HG02981 (cell line): ENCODE results near the gene GATAD1.
"Not testable (repeated sequence)": the region's sequence is repeated elsewhere in the genome, so short reads cannot be mapped to it uniquely, and the experiment has no call there.

Experiments used
- ATAC-seq: cut with Tn5 transposase; IDR thresholded peaks from one replicate; pipeline ENCODE4 v1.9.1; 2021; ENCODE audit warnings: mild to moderate bottlenecking, moderate library complexity; ENCODE audit not compliant: unreplicated experiment

GATAD1 gene

DNA sequence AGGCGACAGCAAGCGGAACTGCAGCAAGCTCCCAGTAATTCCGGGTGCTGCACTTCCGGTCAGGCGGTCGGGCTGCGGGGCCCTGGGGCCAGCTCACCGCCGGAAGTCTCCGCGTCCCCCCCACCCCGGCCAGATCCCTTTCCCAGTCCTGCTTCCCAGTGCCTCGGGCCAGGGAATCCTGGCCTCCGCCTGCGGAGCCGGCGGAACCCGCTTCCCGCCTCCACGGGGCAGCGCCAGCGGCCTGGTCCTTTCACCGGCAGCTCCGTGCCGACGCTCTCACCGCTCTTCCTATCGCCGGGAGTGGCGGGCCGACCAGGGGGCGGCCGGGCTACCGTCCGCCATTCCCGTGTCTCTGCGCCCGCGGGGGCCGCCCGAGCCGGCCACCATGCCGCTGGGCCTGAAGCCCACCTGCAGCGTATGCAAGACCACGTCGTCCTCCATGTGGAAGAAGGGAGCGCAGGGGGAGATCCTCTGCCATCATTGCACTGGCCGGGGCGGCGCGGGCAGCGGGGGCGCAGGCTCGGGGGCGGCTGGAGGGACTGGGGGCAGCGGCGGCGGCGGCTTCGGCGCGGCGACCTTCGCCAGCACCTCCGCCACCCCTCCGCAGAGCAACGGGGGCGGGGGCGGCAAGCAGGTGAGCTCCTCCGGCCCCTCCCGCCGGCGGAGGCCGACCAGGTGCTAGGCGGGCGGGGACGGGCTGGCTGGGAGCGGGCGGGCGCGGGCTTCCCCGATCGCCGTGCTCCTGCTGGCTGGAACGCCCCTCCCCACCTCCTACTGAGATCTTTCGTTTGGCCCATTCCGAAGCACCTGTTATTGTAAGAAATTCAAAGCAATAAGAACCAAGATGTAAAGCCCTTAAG, at the start of gene GATAD1:
TSS of gene GATAD1 (plus strand) at position 138 of the 860 bp plus-strand sequence. CDS start at position 386, 248 bp downstream.
- peak; percentile 88 for ATAC-seq

GRCh38 chr7:92397542-92397941, 49.7 kb upstream of the GATAD1 start:
- no peak for ATAC-seq

DNA sequence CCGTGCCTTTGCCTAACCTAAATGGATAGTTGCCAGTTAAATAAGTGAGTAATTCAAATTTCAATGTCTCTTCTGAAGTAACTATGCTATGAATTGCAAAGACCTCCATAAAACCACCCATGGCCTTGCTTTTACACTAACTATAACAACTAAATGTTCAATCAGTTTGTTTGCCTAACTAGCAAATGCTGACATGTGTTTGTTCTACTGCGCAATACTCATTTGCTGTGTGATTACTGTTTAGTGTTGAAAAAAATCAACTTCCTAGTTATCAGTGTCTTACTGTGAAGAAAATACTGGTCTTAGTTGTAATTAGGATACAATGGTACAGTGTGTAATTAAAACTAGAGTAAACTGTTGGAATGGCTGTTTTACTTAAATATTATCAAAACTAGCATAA, 47.3 kb upstream of the GATAD1 start:
- ATAC-seq = no peak

DNA sequence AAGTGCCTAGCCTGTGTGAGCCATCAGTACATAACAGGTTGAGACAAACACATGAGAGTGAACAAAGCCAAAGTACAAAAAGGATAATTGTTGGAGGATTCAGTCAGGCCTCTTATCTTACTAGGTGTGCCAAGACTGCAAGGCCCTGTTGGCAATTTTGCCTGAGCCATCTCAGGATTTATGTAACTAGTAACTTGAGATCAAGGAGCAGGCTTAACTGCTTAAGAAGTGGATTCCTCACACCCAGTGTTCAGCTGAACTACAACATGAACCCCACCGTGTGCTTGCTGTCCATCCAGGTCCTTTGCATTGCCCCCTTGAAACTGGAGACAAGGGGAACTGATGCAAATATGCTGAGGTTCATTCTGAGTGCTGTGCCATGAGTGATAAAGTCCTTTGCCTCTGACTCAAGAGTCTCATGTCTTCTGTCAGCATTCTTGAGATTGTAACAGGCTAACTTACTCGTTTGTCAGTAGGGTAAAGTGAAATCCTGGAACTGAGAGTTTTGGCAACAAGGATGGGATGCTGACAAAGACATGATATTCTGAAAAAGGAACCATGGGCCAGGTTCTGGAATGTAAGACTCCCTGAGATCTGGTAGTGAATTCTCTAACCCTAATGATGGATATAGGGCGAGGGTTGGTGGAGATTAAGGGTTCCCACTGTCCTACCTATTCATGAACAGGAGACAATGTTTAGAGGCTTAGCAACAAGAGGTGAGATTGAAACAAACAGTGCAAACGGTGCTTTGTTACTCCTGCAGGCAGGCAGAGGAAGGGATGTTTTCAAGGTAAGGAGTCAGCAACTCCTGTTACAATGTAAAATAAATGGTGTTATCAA, 44.1 kb upstream of the GATAD1 start:
- ATAC-seq = no peak

DNA sequence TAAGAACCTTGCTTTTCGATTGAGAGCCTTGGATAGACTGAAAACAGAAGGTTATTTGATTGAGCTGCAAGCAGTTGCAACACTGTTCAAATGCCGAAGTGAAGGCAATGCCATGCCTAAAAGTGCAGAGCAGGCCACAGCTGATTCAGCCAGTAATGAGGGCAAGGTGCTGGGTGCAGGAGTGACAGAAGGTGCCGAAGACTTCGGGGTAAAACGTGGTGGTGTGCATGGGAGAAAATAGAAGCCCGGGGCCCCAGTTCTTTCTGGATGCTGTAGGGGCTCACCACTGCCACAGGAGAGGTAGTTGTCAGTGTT, 43.6 kb upstream of the GATAD1 start:
- ATAC-seq = no peak

- ATAC-seq = no peak
Observed at GRCh38 chr7:92404170-92404614, 43.1 kb upstream of the GATAD1 start.

DNA sequence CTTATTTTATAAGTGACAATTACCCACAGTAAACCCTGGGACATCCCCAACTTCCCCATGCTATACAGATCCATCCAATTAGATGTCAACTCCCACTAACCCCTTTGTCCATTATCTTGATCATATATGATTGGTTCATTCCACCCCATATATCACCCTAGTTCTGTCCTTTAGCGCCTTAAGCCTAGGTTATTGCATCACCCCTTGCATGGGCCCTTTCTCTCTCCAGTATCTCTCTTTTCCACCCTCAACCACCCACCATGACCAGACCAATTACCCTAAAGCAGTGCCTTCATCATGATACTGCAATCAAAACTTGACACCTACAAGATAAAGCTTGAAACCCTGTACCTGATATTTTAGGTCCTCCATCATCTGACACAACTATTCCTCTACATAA, 37.9 kb upstream of the GATAD1 start:
- no peak for ATAC-seq

- not testable (repeated sequence) for ATAC-seq
Observed at GRCh38 chr7:92410162-92410561, 37.1 kb upstream of the GATAD1 start.

- ATAC-seq = no peak
Observed at GRCh38 chr7:92412745-92413144, 34.5 kb upstream of the GATAD1 start.

DNA sequence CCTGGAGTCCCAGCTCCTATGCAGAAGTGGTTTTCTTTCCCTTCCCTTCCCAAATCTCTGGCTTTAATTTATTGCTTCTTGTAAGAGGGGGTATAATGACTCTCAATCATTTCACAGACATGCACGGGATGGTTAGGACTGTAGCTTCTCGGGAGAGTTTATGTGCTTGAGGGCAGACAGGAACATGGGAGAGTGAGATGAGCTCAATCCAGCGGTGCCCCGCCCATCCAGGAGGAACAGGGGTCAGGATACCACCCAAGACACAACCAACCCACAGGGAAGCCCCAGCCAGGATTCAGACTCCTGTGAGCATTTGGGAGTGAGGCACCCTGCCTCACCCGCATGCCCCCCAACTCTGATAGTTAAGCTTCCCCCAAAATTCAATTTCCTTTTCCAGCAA, 33.7 kb upstream of the GATAD1 start:
- no peak for ATAC-seq

DNA sequence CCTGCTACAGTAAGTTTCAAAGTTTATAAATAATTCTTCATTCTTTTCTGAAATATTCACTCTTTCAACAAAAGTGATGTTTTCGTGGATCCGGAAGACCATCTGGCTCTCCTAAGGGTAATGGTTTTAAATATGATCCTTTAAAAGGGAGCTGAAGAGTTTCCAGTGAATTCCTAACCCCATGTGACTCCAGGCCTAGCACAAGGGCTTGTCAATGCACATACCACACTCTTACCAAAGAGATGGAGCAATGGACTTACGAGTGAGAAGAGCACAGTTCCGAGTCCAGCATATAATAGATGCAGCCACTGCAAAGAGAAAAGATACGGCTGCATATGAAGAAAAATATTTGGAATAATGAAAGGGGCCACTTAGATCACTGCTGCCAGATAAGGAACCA, 32.1 kb upstream of the GATAD1 start:
- ATAC-seq = no peak

GRCh38 chr7:92417913-92418312, 29.4 kb upstream of the GATAD1 start:
- ATAC-seq = no peak

DNA sequence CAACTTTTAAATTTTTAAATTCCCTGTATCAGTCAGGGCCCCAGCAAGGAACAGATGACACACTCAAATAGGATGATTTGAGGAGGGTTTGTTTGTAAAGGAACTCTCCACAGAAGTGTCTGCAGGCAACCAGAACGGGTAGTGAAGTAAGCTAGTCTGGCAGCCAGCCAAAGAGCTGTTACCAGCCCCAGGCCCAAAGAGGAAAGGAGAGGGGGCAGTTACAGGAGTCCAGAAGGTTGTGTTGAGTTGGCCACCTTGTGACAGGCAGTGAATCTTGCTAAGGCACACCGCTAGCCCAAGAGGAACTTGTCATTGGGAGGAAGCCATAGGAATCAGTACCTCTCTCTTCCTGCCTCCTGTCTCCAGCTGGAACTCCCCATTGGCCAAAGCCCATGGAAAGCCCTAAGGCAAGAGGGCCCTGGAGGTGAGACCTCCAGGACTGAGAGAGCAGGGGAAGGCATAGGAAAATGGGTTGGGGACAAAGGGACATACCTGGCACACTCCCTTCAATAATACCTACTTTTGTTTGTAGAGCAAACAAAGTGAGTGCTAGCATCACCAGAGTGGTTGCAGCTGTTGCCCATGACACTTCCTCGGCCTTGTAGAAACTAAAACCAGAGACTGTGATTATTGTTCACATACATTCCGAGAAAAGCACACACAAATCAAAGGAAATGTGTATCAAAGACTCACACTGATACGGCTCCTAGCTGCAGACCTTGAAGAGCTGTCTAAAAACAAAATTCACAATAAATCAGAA, 25.4 kb upstream of the GATAD1 start:
- ATAC-seq = no peak

DNA sequence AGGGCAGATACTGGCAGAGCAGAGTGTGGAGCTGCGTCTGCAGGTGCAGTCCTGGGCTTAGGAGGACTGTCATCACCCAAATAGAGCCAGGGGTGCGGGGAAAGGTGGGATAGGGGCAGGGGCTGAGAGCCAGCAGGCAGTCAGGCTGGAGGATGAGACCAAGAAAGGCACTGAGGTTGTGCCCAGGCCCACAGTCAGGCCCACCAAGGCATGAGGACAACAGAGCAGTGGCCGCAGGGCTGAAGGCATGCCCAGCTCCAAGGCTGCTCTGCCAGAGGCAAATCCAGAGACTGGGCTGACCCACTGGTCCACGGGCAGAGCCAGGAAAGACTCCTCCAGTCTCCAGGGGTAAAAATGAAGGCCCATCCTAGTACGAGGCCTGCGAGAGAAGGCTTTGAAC, 24.4 kb upstream of the GATAD1 start:
- no peak for ATAC-seq

- no peak for ATAC-seq
Observed at GRCh38 chr7:92423710-92424131, 23.6 kb upstream of the GATAD1 start.

DNA sequence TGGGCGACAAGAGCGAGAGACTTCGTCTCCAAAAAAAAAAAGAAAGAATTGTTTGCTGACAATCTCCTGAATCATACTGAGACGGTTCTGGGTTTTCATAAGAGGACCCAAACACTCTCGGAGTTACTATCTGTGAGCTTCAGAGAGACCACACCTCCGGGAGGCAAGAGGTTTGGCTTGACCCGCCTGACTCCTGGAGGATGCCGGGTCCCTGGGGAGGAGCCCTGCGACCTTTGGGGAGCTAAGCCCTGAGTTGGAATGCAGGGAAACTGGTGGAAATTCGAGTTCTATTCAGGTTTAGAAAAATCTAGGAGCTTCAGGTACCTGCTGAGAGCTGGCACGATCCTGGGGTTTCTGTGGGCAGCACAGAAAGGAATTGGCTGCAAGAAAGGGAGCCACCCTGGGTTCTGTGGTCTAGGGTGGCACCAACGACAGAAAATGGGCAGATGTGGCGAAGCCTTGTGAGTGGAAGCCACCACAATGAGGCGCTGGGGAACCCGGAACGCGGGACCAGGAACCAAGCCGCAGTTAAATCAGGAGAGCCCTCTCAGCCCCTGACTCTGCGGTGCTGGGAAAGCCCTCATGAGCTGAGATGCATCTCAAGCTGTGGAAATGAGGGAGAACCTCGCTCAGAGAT, 21.9 kb upstream of the GATAD1 start:
- ATAC-seq = no peak

GRCh38 chr7:92427193-92427592, 20.1 kb upstream of the GATAD1 start:
- no peak for ATAC-seq

DNA sequence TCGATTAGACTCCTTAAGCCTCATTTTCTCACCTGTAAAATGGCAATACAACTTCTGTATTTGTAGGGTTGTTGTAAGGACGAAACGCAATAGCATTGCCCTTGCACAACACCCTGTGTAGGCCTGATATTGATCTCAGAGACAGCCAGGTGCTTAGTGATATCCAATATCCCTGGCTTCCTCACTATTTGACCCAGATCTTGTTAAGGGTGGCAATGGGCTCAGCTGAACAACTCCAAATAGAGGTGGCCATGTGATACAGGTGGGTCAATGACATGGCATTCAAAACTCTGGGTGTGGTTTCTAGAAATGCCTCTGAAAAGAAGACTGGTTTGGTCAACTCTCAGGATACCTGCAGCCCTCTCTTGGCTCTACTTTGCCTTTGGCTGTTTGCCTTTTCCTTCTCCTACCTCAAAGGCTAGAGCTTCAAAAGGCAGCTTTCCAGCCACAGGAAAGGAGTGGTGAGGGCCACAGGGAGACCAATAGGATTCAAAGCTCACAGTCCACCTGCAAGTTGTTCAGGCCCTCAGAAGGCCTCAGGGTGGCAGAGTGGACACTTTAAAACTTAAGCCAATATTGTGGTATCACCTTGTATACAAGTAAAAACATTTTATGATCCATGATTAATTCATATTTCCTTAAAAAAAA, 14.9 kb upstream of the GATAD1 start:
- ATAC-seq = no peak

DNA sequence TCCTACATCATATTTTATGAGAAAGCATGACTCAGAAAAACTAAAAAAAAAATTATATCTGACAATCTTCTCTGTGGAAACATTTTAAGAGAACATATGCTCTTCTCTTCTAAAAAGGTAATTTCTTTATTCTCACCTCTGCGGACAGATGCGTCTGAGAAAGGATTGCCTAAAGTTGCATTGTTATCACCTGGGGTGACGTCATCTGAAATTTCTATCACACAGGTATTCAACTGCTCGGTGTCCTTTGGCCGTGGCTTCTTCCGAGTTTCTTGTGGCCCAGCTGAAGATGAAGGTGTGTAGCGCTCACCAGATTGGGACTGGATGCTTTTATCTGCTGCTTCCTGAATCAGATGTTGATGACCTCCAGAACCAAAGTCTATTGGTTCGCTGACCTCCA, 14.3 kb upstream of the GATAD1 start:
- ATAC-seq = no peak

- no peak for ATAC-seq
Observed at GRCh38 chr7:92435542-92435941, 11.7 kb upstream of the GATAD1 start.
